Astrocyte (in vitro differentiated cells and primary cell): Measurements from ENCODE around the gene MAGI1. TPM values are rescaled to one million over a fixed set of nuclear protein-coding genes. Genes with fewer than 3 reads are reported as not detected.

Experiments used
- DNase-seq: peaks from one replicate; pipeline ENCODE4 v3.0.0-alpha.2; 2010; ENCODE audit warnings: low read depth
- FAIRE-seq: peaks from 2 replicates; lab custom pipeline; 2011; peaks lifted over from hg19 to GRCh38; lab: Jason Lieb, UNC
- H2AFZ ChIP-seq: 2 replicates; pipeline ENCODE4 v1.6.0; 2012; ENCODE audit warnings: low read depth, low read length, inconsistent platforms
- H3K27ac ChIP-seq: 2 replicates; pipeline ENCODE4 v1.5.1; 2011; ENCODE audit warnings: low read depth, low read length, inconsistent platforms
- H3K27me3 ChIP-seq: 2 replicates; pipeline ENCODE4 v1.6.0; 2011; ENCODE audit warnings: low read length, inconsistent platforms; ENCODE audit not compliant: insufficient read depth
- H3K36me3 ChIP-seq: 2 replicates; pipeline ENCODE4 v1.5.1; 2011; ENCODE audit warnings: low read length, inconsistent platforms; ENCODE audit not compliant: insufficient read depth
- H3K4me1 ChIP-seq: 2 replicates; pipeline ENCODE4 v1.5.1; 2011; ENCODE audit warnings: low read length, inconsistent platforms; ENCODE audit not compliant: insufficient read depth
- H3K4me2 ChIP-seq: 2 replicates; pipeline ENCODE4 v1.6.0; 2012; ENCODE audit warnings: low read length, inconsistent platforms
- H3K4me3 ChIP-seq: 2 replicates; pipeline ENCODE4 v1.5.1; 2011; ENCODE audit warnings: low read depth, mild to moderate bottlenecking, low read length, inconsistent platforms; ENCODE audit not compliant: insufficient read depth
- H3K79me2 ChIP-seq: 2 replicates; pipeline ENCODE4 v1.6.0; 2012; ENCODE audit warnings: mild to moderate bottlenecking, low read length, inconsistent platforms; ENCODE audit not compliant: insufficient read depth
- H3K9ac ChIP-seq: 2 replicates; pipeline ENCODE4 v1.6.0; 2012; ENCODE audit warnings: mild to moderate bottlenecking, low read length, inconsistent platforms
- H3K9me3 ChIP-seq: 2 replicates; pipeline ENCODE4 v1.5.1; 2012; ENCODE audit warnings: low read depth, mild to moderate bottlenecking, low read length, inconsistent platforms; ENCODE audit not compliant: insufficient read depth
- H4K20me1 ChIP-seq: 2 replicates; pipeline ENCODE4 v1.6.0; 2012; ENCODE audit warnings: low read length, inconsistent platforms; ENCODE audit not compliant: insufficient read depth
- H3K27ac Mint-ChIP-seq: one replicate; pipeline ENCODE4 v1.8.0; 2021; ENCODE audit warnings: mild to moderate bottlenecking, mixed read lengths; ENCODE audit not compliant: unreplicated experiment
- H3K27me3 Mint-ChIP-seq: one replicate; pipeline ENCODE4 v1.8.0; 2021; ENCODE audit warnings: low read depth, mixed read lengths; ENCODE audit not compliant: unreplicated experiment
- H3K36me3 Mint-ChIP-seq: one replicate; pipeline ENCODE4 v1.8.0; 2021; ENCODE audit warnings: low read depth, mixed read lengths; ENCODE audit not compliant: unreplicated experiment
- H3K4me1 Mint-ChIP-seq: one replicate; pipeline ENCODE4 v1.8.0; 2021; ENCODE audit warnings: low read depth, mixed read lengths; ENCODE audit not compliant: unreplicated experiment
- H3K4me3 Mint-ChIP-seq: one replicate; pipeline ENCODE4 v1.8.0; 2021; ENCODE audit warnings: mild to moderate bottlenecking, moderate library complexity, mixed read lengths; ENCODE audit not compliant: unreplicated experiment
- H3K9me3 Mint-ChIP-seq: one replicate; pipeline ENCODE4 v1.8.0; 2021; ENCODE audit warnings: mild to moderate bottlenecking, mixed read lengths; ENCODE audit not compliant: unreplicated experiment
- CTCF ChIP-seq: IDR thresholded peaks from 2 replicates; pipeline ENCODE4 v1.5.1; 2011; ENCODE audit warnings: low read depth, mild to moderate bottlenecking, inconsistent platforms, low read length, moderate library complexity; ENCODE audit not compliant: insufficient read depth
- EZH2 ChIP-seq: IDR thresholded peaks from 2 replicates; pipeline ENCODE4 v1.6.1; 2012; ENCODE audit warnings: mild to moderate bottlenecking, low read length, inconsistent platforms; ENCODE audit not compliant: insufficient read depth
- total RNA-seq: library from RNA; stranded (reverse); gene quantifications from 2 replicates; pipeline ENCODE4 v1.2.1, GENCODE V29; 2021

Gene MAGI1
- total RNA-seq, 1 donor from 2014 or later: 31.8 TPM

DNA sequence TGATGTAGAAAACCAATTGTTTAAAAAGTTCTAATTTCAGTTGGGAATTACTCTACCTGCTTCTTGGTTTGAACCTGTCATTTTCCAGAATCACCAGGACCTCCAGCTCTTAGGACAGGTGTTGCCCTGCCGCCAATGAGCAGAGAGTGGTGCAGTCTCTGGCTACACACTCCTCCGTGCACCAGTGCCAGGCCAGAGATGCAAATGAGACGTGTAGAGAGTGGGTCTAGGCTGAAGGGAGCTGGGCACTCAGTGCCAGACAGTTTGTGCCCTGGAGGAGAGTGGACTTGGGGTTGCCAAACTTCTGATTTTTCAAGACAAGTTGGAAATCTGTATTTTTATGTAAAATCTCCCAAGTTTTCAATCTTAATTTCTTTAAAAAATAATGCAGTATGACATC is 566.2 kb downstream of the MAGI1 start:
- Histone ChIP-seq H3K9me3 (no peaks in the 10 kb centered on the region), H3K4me1 (no peaks in the 10 kb centered on the region), H2AFZ (no peak overlapping the region), H4K20me1 (no peaks in the 10 kb centered on the region), H3K4me2 (no peak overlapping the region), H3K36me3 (peaks cover 3% of the 10 kb centered on the region), H3K9ac (no peak overlapping the region), H3K27me3 (no peaks in the 10 kb centered on the region), H3K27ac (no peak overlapping the region), H3K79me2 (no peaks in the 10 kb centered on the region), H3K4me3 (no peak overlapping the region)
- Mint-ChIP-seq H3K36me3 (peaks cover 15% of the 10 kb centered on the region), H3K4me3 (no peak overlapping the region), H3K4me1 (peaks cover 3% of the 10 kb centered on the region), H3K27ac (no peak overlapping the region), H3K27me3 (no peaks in the 10 kb centered on the region), H3K9me3 (no peaks in the 10 kb centered on the region)
- FAIRE-seq: no peak
- no peak for DNase-seq
- TF ChIP-seq EZH2 (no peak), CTCF (no peak)

DNA sequence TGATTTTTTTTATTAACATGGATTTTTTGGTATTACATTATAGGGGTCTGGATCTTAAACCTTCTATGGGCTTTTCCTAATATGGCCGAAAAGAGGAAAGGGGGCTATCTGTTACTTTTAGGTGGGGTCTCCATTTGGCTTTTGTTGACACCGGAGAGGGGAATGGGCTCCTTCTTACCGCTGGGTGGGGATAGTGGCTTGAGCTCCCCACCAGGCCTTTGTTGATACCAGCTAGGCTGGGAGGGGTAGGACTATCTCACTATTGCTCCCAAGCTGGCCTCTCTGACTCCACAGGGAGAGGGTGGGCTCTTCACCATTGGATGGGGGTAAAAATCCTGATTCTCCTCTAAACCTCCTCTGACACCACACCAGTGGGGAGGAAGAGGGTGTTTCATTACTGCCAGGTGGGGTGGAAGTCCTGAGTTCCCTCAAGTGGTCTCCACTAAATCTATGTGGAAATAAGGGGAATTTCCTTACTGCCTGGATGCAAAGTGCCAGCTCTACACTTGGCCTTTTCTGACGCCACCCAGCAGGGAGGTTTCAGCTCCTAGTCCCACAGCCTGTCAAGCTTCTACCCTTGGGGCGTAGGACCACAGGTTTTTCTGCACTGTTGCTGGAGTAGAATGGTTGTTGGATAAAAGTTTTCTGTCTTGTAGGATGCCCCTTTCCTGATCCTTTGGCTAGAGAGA is 572.3 kb downstream of the MAGI1 start:
- no peak overlapping the region for H3K4me3 Mint-ChIP-seq

More for the DNA sequence above, 572.3 kb downstream of the MAGI1 start:
- Mint-ChIP-seq H3K9me3 (peaks cover 11% of the 10 kb centered on the region), H3K27ac (no peak overlapping the region), H3K36me3 (peaks cover 13% of the 10 kb centered on the region), H3K4me1 (no peaks in the 10 kb centered on the region), H3K27me3 (no peaks in the 10 kb centered on the region)
- Histone ChIP-seq H3K79me2 (no peaks in the 10 kb centered on the region), H3K27ac (no peak overlapping the region), H3K9ac (no peak overlapping the region), H2AFZ (no peak overlapping the region), H3K4me1 (no peaks in the 10 kb centered on the region), H3K4me3 (no peak overlapping the region), H3K36me3 (no peaks in the 10 kb centered on the region), H4K20me1 (no peaks in the 10 kb centered on the region), H3K4me2 (no peak overlapping the region), H3K9me3 (no peaks in the 10 kb centered on the region), H3K27me3 (no peaks in the 10 kb centered on the region)
- DNase-seq: no peak
- no peak for FAIRE-seq
- no peak for TF ChIP-seq CTCF
- TF ChIP-seq EZH2: no peak
